ENCODE measurements around the gene GALNTL6. TPM values are rescaled to one million over a fixed set of nuclear protein-coding genes. Genes with fewer than 3 reads are reported as not detected.

Gene GALNTL6
- total RNA-seq, 1 experiment from 2014 or later: not detected

DNA sequence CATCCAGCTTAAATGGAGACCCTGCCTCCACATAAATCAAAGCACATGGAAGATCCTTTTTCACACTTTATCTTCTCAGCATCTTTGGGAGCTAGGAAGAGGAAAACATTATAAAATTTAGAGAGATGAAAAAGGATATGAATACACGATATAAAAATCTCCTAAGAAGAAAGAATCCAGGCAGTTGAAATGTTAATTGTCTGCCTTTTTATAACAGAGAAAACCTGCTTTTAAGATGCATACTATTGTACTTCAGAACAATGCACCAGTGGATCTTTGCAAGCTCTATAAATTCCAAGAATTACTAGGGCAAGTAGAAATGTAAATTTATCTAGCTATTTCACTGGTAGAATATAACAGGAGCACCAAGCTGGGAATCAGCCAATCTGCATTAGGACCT is 1055.1 kb downstream of the GALNTL6 start:
- TF ChIP-seq, protein P1, sequence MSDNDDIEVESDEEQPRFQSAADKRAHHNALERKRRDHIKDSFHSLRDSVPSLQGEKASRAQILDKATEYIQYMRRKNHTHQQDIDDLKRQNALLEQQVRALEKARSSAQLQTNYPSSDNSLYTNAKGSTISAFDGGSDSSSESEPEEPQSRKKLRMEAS (IDR thresholded peaks at IDR 0.05): no peak
- TF ChIP-seq RAD21 (IDR thresholded peaks at IDR 0.05; ENCODE audit: low read depth) (no peak), POLR2AphosphoS5 (IDR thresholded peaks at IDR 0.05; ENCODE audit: low read depth, low read length) (no peak), ZNF274 (IDR thresholded peaks at IDR 0.05; ENCODE audit: low read depth, low read length) (no peak), EZH2phosphoT487 (IDR thresholded peaks at IDR 0.05; ENCODE audit: borderline replicate concordance) (no peak), YY1 (IDR thresholded peaks at IDR 0.05; ENCODE audit: extremely low read depth, insufficient replicate concordance, low read depth, low read length) (no peak), SIN3A (IDR thresholded peaks at IDR 0.05; ENCODE audit: low read depth) (no peak), SRF (IDR thresholded peaks at IDR 0.05; ENCODE audit: low read depth) (no peak), SP1 (IDR thresholded peaks at IDR 0.05; ENCODE audit: low read depth) (no peak), EZH2 (IDR thresholded peaks at IDR 0.05) (no peak), CBX3 (IDR thresholded peaks at IDR 0.05; ENCODE audit: low read depth) (no peak)
- TF ChIP-seq, protein P2, sequence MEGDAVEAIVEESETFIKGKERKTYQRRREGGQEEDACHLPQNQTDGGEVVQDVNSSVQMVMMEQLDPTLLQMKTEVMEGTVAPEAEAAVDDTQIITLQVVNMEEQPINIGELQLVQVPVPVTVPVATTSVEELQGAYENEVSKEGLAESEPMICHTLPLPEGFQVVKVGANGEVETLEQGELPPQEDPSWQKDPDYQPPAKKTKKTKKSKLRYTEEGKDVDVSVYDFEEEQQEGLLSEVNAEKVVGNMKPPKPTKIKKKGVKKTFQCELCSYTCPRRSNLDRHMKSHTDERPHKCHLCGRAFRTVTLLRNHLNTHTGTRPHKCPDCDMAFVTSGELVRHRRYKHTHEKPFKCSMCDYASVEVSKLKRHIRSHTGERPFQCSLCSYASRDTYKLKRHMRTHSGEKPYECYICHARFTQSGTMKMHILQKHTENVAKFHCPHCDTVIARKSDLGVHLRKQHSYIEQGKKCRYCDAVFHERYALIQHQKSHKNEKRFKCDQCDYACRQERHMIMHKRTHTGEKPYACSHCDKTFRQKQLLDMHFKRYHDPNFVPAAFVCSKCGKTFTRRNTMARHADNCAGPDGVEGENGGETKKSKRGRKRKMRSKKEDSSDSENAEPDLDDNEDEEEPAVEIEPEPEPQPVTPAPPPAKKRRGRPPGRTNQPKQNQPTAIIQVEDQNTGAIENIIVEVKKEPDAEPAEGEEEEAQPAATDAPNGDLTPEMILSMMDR (IDR thresholded peaks at IDR 0.05 in 2 of 3, conservative IDR thresholded peaks at IDR 0.05 in 1 of 3; ENCODE audit: borderline replicate concordance in 1 of 3, insufficient read depth in 1 of 3, low read depth in 2 of 3, low read length in 2 of 3): no peak
- TF ChIP-seq, protein P3, sequence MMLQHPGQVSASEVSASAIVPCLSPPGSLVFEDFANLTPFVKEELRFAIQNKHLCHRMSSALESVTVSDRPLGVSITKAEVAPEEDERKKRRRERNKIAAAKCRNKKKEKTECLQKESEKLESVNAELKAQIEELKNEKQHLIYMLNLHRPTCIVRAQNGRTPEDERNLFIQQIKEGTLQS (IDR thresholded peaks at IDR 0.05): no peak
- no TSS peak for BruUV-seq (replicated peaks)
- ChIA-PET RAD21 (ENCODE audit: low non-redundant PET in 1 of 2, low total read pairs in 2 of 2, uncharacterized antibody in 2 of 2, unreplicated experiment in 2 of 2) (no interaction called here), POLR2A (no interaction called here), CTCF (interaction anchor here (1.1 kb wide), 1 partner anchor 24 kb away, joined by 4 read pairs; no protein-coding TSS in a partner anchor)
- intact Hi-C loops (cut with micrococcal nuclease): no loop called here
- ATAC-seq (no peak), DNase-seq (ENCODE audit: low read depth, low spot score) (no peak)
- Histone ChIP-seq H3K4me3 (replicated peaks in 1 of 2; ENCODE audit: low read depth in 1 of 2, low read length in 2 of 2) (no peak overlapping the region), H3K9ac (ENCODE audit: low read length) (no peak overlapping the region), H3K4me2 (ENCODE audit: low read length) (no peak overlapping the region), H3K9me3 (ENCODE audit: control insufficient read depth in 1 of 2, insufficient read depth in 1 of 2, low read depth in 1 of 2, low read length in 2 of 2) (no peaks in the 10 kb centered on the region), H2AFZ (ENCODE audit: low read depth, low read length, poor library complexity, severe bottlenecking) (no peak overlapping the region), H4K20me1 (ENCODE audit: insufficient read depth) (no peaks in the 10 kb centered on the region), H3K9me2 (ENCODE audit: insufficient read depth) (no peaks in the 10 kb centered on the region), H3K4me1 (ENCODE audit: control insufficient read depth in 1 of 2, insufficient read depth in 2 of 2, low read length in 2 of 2) (no peaks in the 10 kb centered on the region), H3K79me2 (ENCODE audit: insufficient read depth, low read length) (no peaks in the 10 kb centered on the region), H3K27ac (ENCODE audit: low read depth, low read length) (no peak overlapping the region), H3K36me3 (ENCODE audit: control insufficient read depth in 1 of 2, insufficient read depth in 2 of 2, low read length in 2 of 2) (no peaks in the 10 kb centered on the region), H3K27me3 (ENCODE audit: insufficient read depth, low read length) (no peaks in the 10 kb centered on the region)
